Right forelimb (tissue), 1 donor: ENCODE results near the gene S100PBP.

Experiments used
- DNase-seq: peaks from one replicate; pipeline ENCODE4 v3.0.0-alpha.2; 2018

Gene S100PBP

GRCh38 chr1:32830092-32830852, 12.8 kb downstream of the S100PBP start:
- no peak for DNase-seq

DNA sequence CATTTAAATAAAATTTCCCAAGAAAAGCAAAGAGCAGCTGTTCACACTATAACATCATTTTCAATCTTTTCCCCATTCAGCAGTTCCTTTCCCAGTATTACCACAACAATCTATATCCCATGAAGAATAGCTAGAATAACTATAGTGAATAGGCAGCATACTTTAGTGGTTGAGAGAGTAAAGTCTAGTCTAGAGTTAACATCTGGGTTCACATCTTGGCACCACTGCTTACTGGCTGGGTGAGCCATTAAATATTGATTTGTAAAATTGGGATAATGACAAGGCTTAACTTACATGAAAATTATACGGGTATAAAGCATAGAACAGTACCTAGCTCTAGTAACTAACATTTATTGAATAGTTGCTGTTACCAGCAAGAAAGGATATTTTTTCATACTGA, 14.4 kb downstream of the S100PBP start:
- DNase-seq = no peak

DNA sequence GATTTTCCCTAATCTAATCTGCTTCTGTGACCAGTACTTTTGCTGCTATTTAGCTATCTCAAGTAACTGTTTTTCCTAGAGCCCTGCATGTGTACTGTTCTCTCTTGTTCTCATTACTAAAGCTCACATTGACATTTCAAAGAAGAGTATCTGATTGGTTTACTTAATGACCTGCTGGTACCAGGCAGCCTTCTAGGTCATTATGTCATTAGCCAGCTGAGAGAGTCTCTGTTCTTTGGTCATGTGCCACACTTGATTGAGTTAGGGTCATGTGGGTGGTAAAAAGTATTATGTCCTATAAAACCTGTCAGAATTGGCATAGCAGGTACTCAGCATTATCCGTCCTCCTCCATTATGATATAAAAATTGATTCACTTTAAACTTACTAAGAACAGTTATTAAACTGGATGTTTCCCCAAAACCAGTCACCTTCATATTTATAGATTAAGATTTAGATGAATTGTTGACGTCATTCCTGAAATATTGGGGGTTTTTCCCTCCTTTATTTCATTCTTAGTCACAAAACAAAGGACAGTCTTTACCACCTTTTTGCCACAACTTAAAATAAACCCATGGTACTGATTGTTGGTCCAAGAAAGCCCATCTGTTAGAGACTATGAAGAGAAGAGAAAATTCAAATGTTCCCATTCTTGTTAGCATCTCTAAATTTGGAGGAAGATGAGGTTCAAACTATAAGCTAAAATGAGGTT, 31.1 kb downstream of the S100PBP start:
- no peak for DNase-seq

DNA sequence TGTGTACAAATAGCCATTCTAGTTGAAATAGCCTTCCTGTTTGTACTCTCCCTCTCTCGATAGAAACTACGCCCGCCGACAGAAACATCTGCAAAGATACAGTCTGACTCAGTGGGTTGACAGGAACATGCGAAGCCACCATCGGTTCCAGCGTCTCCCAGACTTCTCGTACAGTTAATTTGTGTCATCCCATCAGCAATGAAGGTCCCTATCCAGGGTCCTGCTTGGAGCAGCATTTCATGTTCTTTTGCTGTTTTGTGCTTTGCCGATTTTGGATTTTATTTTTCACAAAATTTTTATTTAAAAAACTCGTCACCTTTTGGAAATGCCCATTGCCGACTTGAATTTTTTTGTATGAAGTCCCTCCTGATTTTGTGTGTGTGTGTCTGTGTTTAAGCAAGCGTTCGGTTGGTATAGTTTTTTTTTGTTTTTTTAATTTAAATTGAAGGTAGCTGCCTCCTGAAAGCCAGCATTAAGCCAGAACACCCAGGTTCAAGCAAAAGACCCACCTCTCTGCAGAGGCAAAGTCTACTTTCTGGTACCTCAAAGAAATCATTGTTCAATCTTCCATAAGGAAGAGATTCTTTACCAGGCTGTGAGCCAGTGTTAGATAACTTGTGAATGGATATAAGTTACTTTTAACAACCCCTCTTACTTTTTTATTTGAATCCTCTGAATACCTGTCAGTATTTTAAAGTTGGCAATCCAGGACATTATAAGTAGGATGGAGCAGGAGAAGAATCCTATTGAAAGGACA, 38.6 kb downstream of the S100PBP start:
- DNase-seq = no peak

- DNase-seq = no peak
These were observed 40.7 kb downstream of the S100PBP start for GRCh38 chr1:32858136-32858535.

DNA sequence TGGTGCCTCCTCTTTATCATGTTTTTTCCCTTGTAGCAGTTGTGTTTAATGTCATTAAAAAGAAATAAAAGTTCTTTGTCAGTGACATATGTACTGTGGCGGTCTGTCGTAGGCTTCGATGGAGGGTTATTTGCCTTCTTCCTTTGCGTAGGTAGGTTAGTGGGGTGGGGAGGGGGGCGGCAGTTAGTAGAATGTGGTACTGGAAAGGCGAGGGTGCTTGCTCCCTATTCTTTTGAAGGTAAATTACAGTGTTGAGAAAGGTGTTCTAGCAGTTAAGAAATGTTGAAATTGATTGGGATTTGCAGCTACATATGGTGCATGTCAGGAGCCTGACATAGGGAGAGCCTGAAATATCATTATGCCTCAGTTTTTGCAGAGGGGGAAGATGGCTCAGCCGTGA, 41.3 kb downstream of the S100PBP start:
- no peak for DNase-seq

GRCh38 chr1:32859915-32860314, 42.5 kb downstream of the S100PBP start:
- no peak for DNase-seq

DNA sequence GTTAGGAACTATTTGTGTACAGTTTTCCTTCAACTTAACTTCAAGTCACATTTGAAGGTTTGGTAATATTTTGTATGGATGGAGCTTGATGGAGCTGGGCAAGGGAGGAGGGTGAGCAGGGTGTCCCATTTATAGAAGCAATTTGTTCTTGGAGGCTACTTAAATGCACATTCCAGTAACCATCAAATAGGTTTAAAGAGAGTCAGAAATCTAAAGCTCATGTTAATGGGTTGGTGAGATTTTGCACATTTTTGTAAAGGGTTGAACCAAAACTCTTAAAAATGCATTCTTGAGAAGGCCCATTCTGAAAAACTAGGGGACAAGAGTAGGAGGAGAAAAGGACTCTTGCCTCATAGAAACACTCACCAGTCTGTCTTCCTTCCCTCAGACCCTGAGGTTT, 43.1 kb downstream of the S100PBP start:
- no peak for DNase-seq

- no peak for DNase-seq
These were observed 44.6 kb downstream of the S100PBP start for GRCh38 chr1:32861904-32862695.

- no peak for DNase-seq
These were observed 45.9 kb downstream of the S100PBP start for GRCh38 chr1:32863218-32863880.

GRCh38 chr1:32863881-32864245, 46.4 kb downstream of the S100PBP start:
- no peak for DNase-seq

- DNase-seq = no peak
These were observed 47.0 kb downstream of the S100PBP start for GRCh38 chr1:32864375-32865019.

GRCh38 chr1:32865639-32866405, 48.4 kb downstream of the S100PBP start:
- no peak for DNase-seq

GRCh38 chr1:32867151-32867550, 49.7 kb downstream of the S100PBP start:
- no peak for DNase-seq

GRCh38 chr1:32867671-32868070, 50.2 kb downstream of the S100PBP start:
- DNase-seq = no peak

GRCh38 chr1:32868085-32868484, 50.6 kb downstream of the S100PBP start:
- no peak for DNase-seq

GRCh38 chr1:32868806-32869455, 51.5 kb downstream of the S100PBP start:
- DNase-seq = no peak

DNA sequence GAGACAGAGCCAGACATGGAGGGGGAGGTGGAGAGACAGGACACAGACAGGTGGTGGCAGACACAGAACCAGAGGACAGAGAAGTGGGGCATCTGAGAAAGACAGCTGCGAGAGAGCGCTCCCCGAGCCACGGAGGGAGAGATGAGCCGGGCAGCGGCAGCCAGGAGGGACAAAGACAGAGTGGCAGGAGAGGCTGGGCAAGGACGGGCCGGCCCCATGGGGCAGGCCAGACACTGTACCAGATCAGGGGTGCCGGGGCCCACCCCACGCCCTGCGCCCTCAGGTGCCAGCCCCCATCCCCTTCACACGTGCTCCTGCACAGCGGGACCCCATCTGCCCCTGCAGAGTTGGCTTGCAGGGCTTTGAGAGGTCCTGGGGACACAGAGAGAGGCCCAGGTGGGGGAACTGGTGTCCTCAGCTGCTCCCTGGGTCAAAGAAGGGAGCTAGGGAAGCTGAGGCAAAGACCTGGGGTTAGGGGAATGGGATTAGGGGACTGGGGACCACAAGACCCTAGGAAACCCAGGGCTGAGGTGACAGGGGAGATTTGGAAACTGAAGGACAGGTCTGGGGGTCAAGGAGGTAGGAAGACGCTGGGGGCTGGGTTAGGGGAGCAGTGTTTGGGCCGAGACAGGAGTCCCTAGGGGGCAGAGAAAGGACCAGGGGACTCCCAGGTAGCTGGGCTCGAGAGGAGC, 52.6 kb downstream of the S100PBP start:
- no peak for DNase-seq

DNA sequence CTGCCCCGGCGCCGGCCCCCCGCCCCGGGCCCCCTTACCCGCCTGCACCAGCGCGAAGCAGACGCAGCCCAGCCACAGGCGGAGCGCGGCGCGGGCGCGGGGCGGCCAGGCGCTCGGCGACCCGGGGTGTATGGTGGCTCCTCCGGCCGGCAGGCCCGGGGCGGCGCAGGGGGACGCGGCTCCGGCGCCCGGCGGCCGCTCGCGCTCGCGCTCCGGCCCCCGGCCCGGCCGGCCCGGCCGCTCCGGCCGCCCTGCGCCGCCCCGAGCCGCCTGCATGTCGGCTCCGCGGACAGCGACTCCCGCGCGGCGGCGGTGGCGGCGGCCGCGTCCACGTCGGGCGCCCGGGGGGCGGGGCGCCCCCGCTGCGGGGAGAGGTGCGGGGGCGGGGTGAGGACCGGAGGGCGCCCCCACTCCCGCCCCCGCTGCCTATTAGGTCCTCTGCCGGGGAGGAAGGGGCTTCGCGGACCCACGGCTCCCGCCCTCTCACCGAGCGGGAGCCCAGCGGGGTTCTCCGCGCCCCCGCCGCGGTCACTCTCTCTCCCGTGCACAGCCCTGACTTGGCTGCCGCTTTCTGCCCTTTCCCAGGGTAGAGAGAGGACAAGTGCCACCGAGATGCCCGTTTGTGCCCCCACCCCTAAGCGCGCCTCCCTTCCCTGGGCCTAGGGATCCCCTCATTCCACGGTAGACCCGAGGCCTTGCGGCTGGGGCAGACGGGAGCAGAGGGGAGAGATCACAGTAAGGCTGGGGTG, 53.3 kb downstream of the S100PBP start, which contains the start of gene FNDC5:
TSS of gene FNDC5 (minus strand) at position 298 of the 749 bp plus-strand sequence.
- peak; percentile 77 for DNase-seq
